Measurements from ENCODE around the gene AZIN2.

- no peak for TF ChIP-seq EZH2 (IDR thresholded peaks at IDR 0.05; ENCODE audit: insufficient read depth, poor library complexity, severe bottlenecking)
- no peak for TF ChIP-seq EZH2phosphoT487 (IDR thresholded peaks at IDR 0.05; ENCODE audit: insufficient read depth, low read depth)
These were observed 60.8 kb downstream of the AZIN2 start for GRCh38 chr1:33141781-33142180.
